NCI-H510A treated with DMSO at 0.1 percent for 48 hours (cell line): ENCODE data around the gene TGFA.

Source experiments
- DNase-seq: peaks from one replicate; lab custom pipeline; 2025; lab: John Stamatoyannopoulos, UW

Gene TGFA

DNA sequence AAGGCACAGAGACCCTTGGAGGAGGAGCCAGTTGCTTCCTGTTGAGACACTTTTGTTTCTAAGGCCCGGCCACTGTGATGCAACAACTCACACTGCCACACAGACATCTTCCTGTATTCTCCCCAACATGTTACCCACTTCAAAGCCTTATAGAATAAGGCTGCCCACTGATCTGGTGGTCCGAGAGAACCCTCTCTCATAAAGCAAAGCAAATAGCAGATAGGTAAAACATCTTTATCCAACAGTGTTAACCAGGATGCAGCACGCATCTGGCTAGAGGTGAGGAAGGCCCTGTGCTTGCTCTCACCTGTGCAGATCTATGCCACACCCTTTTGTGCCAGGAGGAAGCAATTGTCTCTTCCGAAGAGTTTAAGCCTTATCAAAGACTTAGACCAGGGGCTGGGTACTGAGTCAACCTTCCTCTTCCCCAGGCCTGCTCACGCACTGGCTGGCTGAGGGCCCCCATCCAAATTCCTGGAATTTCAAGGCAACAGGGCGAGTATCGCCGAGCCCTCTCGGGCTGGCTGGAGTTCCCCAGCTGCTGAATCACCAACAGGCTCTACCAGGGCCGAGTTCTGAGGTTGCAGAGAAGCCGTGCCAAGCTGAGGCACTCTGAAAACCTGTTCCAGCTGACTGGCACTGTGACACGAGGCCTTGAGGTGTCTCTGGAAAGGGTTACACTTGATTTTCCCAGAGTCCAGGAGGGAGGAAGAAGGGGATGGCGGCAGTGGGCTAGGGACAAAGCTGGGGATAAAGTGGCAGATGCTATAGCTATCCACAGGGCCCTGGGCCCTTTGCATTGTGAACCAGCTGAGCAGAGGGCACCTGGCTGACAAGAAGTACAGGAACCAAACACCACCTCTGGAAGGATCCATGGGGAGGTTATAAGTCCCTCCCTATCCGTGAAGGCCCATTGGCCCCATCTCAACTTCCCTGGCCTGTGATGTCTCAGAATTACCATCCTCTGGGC is 29.3 kb downstream of the TGFA start:
- peak; percentile 63 for DNase-seq

DNA sequence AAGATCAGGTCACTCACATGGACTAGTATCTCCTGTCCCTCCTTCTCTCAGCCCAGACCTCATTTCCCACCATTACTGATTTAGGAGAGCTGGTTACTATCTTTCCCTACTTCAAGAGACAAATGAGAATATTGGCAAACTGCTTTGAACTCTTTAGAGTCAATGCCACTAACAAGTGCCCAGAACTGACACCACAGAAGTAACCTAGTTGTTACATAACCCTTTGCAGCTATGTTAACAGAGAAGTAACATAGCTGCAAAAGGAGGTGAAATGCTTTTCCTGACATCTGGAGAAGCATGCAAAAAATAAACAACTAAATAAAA is 30.0 kb downstream of the TGFA start:
- no peak for DNase-seq

DNA sequence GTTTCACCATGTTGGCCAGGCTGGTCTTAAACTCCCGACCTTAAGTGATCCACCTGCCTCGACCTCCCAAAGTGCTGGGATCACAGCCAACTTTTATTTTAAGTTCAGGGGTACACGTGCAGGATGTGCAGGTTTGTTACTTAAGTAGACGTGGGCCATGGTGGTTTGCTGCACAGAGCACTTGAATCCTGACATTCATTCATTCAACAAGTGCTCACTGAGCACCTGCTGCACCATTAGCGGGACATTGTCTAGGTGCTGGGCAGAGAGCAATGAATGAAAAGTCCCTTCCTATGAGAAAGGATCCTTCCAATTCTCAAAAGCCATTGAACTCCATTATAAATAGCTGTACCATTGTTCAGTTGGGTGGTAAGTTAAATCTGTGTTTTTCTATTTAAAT is 31.0 kb downstream of the TGFA start:
- DNase-seq, result no peak

DNA sequence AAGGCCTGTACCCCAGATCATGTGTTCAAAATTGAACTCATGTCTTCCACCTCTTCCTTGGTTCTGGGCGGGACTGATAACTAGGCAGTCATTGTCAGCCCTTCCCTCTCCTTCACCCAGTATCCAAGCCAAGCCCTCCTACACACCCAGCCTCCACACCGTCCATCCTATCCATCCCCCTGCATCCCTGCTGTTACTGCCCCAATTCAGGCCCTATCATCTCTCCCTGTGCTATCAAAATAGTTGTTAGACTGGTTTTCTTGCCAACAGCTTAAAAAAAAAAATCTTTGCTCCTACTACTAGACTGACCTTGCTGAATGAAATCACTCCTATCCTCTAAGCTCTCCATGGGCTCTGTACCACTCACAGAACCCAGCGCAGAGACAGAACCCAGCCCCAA is 32.8 kb downstream of the TGFA start:
- peak; percentile 43 for DNase-seq

DNA sequence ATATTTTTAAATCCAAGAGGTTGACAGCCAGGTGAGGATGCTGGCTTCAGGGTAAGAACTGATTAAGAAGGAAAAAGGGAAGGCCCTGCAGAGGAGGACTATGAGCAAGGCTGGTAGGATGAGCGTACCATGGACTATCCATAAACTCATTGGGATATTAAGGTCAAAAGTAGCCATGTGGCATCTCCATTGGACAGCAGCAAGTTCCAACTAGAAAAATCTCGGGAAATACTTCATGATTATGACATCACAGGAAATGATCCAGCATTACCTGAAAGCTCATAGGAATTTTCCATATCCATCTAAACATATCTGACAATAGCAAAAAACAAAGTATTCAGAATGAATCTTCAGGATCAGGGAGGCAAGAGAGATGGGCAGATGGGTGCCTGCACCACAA is 34.2 kb downstream of the TGFA start:
- no peak for DNase-seq

DNA sequence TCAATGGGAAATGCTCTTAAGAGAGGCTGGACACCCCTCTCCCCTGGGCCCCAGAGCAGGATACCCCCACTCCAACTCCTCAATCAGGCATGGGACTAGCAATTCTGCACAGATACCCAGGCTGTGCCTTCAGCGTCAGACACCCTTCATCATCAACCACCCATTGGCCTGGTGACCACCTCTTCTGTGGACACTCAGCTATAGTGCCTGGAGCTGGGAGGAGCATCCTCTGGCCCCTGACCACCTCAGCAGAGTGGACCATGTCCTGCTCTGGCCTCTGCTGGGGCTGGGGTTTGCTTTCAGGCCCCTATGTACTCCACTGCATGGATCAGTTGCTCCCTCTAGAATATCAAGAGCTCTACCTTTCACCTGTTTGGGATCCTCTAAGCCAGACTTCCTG is 35.1 kb downstream of the TGFA start:
- DNase-seq, result no peak

DNA sequence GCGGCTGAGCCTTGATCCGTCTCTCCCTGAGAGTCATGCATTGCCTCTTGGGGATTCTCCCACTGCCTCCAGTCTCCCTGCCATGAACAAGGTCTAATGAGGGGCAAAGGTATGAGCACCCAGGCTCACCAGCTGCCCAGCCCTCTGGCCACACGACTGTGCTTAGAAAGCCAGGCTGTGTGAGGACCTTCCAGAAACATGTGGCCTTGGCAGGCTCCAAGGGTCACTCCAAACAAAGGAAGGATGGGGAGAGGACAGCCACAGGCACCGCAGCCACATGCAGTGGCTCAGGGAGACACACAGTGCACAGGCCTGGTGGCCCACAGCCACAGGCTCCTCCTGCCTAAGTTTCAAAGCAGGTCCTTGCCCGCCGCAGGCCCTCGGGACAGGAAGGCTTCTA is 35.8 kb downstream of the TGFA start:
- DNase-seq, result no peak

DNA sequence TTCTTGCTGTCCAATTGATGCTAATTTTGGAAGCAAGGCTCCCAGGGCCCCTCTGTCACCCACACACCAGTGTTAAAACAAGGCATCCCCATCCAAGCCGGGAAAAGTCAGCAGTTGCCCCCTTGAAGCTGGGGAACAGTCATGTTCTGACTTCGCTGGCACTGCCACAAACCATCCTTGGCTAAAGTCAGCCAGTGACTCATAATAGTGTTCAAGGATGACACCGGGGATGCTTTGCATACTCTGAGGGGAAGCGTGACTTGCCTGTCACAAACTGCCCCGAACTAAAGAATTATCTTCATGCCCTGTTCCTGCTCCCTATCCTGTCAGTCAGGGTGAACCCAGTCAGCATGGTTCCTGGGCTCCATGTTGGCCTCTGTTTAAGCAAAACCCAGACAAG is 37.0 kb downstream of the TGFA start:
- DNase-seq, result no peak

DNA sequence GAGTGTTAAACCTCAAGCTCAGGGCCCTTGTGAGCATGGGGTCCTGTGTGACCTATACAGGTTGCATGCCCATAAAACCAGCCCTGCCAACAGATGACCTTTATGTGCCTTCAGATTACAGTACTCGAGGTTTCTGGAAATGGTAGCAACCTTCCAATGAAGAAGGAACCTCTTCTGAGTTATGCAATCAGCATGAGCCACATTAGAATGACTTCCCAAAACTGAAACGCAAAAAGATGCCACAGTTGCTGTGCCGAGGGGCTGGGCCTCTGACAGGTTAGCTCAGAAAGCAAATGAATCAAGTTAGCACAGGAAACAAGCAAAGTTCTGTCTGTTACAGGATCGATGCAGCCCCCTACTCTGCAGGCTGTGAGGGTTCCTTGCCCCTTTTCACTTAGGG is 37.7 kb downstream of the TGFA start:
- DNase-seq, result no peak

DNA sequence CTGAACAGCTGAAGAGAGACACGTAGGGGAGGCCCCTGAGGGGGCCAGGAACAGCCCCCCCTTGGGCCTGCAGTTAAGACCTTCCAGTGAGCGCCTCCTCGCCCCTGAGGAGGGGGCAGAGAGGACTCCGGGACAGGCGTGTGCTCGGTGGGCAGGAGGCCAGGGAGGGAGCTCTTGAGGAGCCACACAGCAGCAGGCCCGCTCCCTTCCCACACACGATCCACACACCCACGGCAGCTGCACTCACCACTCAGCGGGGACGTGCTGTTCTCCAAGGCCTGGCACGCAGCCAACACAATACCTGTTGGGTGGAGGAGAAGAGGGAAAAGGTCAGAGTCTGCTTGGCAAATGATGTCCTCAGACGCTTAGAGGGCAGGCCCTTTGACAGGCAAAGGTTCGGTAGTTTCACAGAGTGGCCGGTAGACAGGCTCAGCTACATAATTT is 39.0 kb downstream of the TGFA start:
- DNase-seq, result peak; percentile 77

DNA sequence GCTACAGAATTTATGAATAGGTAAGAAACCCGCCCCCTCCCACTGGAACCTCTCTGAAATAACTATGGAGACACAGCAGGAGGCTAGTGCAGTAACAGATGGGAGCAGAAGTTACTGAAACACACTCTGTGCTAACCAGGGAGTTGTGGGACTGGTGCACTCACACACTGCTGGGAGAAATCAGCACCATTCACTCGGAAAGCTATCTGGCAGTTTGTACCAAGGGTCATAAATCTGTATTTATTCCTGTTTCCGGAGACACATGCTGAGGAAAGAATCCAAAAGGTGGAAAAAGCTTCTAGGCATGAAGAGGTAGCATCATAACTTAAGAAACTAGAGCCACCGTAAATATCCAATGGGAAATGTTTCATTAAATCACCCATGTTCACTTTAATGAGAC is 39.9 kb downstream of the TGFA start:
- DNase-seq, result no peak

DNA sequence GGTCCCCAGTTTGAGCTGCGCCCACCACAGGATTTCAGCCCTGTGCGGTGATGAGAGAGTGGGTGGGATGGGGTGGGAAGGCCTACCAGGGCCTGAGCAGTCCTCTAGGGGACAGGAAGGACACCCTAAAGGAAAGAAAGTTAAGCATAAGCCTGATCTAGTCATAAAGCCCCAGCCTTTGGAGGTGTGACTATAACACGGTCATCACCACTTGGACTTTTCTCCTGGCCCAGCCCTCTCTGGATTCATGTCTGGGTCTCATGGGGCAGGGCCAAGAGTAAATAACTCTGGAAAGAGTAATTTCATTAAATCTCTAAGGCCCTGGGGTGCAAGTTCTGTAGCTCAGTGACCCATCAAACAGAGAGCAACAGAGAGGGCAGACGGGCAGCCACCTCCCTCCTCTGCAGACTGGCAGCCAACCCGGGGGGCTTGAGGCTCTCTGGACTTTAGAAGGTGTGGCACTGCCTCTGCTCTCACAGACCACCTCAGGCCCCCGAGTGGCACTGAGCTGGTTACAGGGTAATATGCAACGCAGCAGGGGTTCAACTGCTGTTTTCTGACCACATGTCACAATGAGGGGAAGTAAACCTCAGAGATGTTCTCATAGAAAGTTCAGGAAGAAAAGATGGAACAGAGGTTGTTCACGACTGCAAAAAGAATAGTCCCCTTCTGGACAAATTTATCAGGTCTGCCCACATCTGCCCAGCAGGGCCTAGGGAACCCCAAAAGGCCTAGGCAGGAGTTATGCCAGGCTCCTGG is 41.5 kb downstream of the TGFA start:
- no peak for DNase-seq

DNA sequence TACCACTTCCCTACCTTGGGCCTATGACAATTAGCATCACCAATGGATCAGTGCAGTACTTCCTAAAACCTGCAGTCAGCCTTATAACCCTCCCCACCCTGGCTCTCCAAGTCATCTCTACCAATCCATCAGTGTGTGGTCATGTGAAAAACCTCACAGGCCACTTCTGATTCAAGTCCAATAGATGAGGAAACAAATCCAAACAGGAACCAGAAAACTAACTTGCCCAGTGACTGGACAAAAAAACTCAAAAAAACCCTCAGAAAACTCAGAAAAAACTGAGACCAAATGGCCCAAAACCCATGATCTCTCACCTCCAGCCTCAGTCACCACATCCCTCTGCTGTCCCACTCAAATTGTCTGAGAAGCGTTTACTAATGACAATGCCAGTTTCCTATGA is 43.3 kb downstream of the TGFA start:
- DNase-seq, result no peak

DNA sequence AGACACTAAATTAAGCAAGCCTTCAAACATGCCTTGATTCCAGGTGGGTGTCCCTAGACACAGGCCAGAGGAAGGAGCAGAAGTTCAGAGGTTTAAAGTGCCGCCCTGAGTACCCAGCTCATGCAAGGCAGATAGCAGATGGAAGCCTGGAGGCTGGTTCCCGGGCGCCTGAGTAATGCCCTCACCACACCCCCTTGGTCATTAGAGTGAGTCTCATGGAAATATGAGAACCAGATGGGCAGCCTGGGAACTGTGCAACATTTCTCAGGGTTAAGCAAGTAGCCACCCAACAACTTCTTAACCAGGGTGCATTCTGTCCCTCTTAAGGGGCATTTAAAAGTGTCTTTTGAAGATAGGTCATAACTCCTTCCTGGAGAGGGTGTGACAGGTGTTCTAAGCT is 44.1 kb downstream of the TGFA start:
- peak; percentile 62 for DNase-seq

DNA sequence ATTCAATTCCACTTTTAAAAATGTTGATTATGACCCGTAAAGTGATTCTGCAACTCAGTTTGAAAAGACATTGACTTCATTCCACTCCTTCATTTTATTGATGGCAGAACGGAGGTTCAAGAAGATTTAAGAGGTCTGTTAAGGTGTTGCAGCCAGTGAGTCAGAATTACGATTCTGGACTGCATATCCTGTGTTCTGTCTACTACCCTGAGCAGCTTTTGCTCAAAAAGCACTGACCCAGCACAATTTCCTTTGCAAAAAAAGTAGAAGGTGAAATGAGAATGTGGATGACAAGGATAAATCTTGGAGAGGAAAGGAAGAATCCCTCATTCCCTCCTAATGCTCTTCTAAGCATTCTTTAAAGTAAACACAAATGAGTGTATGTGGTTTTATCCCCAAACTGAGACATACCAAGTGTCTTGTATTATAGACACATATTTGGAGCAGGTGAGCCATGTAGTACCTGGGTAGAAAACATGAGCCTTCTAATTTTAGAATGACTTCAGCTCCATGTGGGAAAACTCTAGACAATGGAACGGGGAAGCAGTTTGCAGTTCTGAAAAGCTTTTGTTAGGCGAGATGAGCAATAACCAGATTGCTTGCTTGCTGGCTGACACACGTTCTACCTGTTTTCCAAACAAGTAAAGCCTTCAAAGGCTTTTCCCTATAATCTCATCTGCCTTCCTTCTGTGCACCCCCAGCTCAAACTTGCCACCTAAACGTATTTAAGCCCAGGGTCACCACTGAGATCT is 44.7 kb downstream of the TGFA start:
- DNase-seq, result peak; percentile 17

DNA sequence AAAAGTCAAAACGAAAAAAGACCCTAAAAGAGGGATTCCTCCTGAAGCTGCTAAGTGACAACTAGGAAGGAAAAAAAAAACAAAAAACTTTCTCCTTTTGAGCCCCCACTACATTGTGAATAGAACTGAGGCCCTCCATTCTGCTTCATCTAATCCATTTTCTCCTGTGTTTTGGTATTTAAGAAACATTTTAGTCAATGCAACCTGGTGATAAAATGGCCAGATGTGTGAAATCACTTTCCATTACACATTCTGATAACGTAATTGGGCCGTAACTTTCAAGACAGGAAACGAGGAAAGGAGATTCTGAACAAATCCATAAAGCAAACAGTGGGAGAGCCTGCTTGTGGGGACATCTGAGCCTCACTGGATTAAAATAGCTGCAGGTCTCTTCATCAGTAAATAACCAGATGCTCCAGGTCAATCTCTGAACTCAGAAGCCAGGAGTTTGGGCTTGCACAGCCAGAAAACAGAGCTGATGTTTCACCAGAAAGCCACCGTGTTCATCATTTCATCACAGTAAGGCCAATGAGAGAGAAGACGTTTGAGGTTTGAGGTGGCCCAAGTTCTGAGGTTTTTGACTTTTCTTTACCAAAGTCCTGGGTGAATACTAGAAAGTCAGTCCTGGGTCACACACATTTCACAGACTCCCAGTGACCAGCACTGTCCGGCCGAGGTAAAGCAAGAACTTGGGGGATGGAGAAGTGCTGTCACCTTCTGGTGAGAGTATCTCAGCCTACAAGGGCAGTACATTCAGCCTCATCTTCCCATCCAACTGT is 47.8 kb downstream of the TGFA start:
- DNase-seq, result peak; percentile 11

DNA sequence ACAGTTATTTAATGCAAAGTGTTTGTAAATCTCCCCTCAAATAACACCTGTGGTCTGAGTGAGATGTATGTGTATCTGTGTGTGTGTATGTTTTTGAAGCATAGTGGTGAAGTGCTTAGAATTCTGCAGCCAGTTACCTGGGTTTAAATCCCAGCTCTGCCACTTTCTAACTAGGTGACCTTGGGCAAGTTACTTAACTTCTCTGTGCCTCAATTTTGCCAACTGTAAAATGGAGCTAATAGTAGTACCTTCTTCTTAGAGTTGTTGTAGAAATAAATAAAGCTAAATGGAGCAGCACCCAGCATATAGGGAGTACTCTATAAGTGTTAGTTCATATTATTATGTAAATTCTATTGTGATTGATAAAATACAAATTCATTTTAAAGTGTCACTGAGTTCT is 48.9 kb downstream of the TGFA start:
- DNase-seq, result no peak

DNA sequence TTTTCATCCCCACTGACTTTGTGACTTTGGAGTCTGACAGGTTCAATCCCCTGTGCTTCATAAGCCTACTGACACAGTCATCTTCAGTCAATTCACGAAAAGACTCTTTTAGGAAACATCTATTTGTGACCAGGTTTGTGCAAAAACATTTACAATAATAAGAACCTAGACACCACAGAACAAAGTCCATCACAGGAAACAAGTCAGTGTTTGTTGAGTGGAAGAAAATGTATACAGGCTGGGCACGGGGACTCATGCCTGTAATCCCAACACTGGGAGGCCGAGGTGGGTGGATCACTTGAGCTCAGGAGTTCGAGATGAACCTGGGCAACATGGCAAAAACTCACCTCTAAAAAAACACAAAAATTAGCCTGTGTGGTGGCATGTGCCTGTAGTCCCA is 49.7 kb downstream of the TGFA start:
- no peak for DNase-seq

DNA sequence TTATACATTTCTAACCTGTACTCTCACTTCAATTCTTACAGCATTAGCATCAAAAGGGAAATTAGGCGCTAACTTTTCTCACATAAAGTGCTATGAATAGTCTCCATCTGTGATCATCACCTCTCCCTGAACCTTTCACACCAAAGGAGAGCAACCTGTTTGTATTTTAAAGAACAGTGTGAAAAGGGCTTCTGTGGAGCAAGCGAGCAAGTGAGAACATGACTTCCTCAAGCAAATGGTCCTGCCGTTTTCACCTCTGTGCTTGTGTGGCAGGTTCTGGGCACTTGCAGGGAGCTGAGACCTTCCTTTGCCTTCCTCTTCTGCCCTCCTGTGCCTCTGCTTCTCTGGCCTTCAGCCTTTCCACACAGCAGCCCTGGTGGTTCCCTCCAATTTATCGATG is 51.9 kb downstream of the TGFA start:
- no peak for DNase-seq

DNA sequence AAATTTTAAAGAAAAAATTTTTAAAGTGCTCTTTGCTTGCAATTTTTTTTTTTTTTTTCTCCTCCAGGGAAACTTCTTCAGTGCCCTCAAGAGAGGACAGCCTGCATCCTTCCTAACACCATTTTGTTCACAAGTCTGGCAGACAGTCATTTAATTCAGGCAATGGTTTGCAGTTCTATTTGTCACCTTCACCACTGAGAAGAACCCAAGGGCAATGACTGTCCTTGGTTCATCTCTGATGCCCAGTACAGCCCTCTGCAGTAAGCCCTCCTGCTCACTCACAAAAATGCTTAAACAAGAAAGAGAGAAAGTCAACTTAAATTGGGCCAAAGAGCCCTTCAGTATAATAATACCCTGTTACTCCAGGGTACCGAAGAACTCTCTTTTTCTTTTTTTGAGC is 52.4 kb downstream of the TGFA start:
- DNase-seq, result no peak

DNA sequence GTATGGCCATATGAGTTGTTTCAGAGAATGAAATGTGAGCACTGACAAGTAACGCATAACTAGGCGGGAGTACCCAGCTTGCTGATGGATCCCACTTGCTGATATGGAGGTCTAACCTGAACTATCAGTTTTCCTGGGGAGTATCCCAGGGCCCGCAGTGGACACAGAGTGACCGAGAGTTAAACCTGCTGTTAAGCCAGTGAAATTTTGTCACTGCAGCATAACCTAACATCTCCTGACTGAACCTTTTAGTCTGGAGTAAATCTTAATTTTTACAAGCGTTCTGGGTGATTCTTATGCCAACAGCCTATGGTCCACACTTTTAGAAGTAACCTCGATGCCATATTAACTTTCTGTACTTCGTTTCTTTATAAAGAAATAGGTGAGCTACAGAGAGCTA is 54.4 kb downstream of the TGFA start:
- DNase-seq, result no peak

DNA sequence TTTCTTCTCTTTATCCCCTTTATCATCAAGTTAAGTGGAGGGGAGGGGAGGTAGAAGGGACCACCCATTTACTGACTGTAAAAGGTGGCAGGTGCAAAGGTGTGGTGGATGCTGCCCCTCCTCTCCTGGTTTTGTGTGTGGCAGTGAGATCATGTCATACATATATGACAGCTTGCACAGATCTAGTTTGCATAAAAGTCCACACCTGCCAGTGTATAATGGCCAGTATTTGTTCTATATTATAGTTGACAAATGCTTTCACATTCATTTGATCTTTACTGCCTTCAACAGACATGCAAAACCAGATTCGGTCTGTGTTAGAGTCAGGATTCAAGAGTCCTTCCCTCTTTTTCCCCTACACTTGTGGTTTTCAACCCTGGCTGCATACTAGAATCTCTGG is 55.1 kb downstream of the TGFA start:
- DNase-seq, result peak; percentile 15
